GM12878 (cell line): ENCODE results near the gene MYOM3. TPM values are rescaled to one million over a fixed set of nuclear protein-coding genes. Genes with fewer than 3 reads are reported as not detected.
A peak's percentile ranks its signal among the peaks of the same experiment; 100 is the strongest.

Experiments
- ATF7 ChIP-seq: fragments of 450-650 bp; IDR thresholded peaks from 2 replicates; pipeline ENCODE4 v1.6.1; 2016; ENCODE audit warnings: low read depth, mild to moderate bottlenecking
- BCL11A ChIP-seq: IDR thresholded peaks from 2 replicates; pipeline ENCODE4 v1.6.1; 2011; ENCODE audit warnings: low read depth, low read length
- CREM ChIP-seq: IDR thresholded peaks from 2 replicates; pipeline ENCODE4 v1.6.1; 2014; ENCODE audit warnings: antibody characterized with exemption, low read depth
- CUX1 ChIP-seq: IDR thresholded peaks from 2 replicates; pipeline ENCODE4 v1.6.1; 2012; ENCODE audit warnings: improper control_type of control experiment, low read depth, low read length; ENCODE audit not compliant: insufficient replicate concordance
- ESRRA ChIP-seq: IDR thresholded peaks from 2 replicates; pipeline ENCODE4 v1.6.1; 2012; ENCODE audit warnings: mild to moderate bottlenecking, low read length, improper control_type of control experiment
- FOXM1 ChIP-seq: IDR thresholded peaks from 2 replicates; pipeline ENCODE4 v1.6.1; 2012; ENCODE audit warnings: low read depth, mild to moderate bottlenecking, inconsistent platforms, low read length, moderate library complexity
- JUND ChIP-seq: IDR thresholded peaks from 2 replicates; pipeline ENCODE4 v1.6.1; 2012; ENCODE audit warnings: low read depth, mild to moderate bottlenecking, low read length, improper control_type of control experiment, moderate library complexity
- MXI1 ChIP-seq: fragments of 150-350 bp; IDR thresholded peaks from 2 replicates; pipeline ENCODE4 v1.6.1; 2011; ENCODE audit warnings: low read depth, mild to moderate bottlenecking, inconsistent platforms, low read length, improper control_type of control experiment
- NFIC ChIP-seq: IDR thresholded peaks from 2 replicates; pipeline ENCODE4 v1.6.1; 2012; ENCODE audit warnings: low read depth, mild to moderate bottlenecking, inconsistent platforms, low read length, moderate library complexity
- NFYA ChIP-seq: IDR thresholded peaks from 2 replicates; pipeline ENCODE4 v1.6.1; 2011; ENCODE audit warnings: low read depth, mild to moderate bottlenecking, low read length, improper control_type of control experiment, borderline replicate concordance
- NKRF ChIP-seq: fragments of 450-650 bp; conservative IDR thresholded peaks from 2 replicates; pipeline ENCODE4 v1.6.1; 2017; ENCODE audit warnings: mild to moderate bottlenecking, moderate library complexity
- RAD21 ChIP-seq: IDR thresholded peaks from 2 replicates; pipeline ENCODE4 v1.6.1; 2011; ENCODE audit warnings: mild to moderate bottlenecking, low read depth, low read length, moderate library complexity; ENCODE audit not compliant: insufficient read depth
- RELA ChIP-seq: fragments of 450-650 bp; IDR thresholded peaks from 2 replicates; pipeline ENCODE4 v1.8.0; 2014; ENCODE audit warnings: borderline replicate concordance; ENCODE audit not compliant: partially characterized antibody
- RUNX3 ChIP-seq: IDR thresholded peaks from 2 replicates; pipeline ENCODE4 v1.6.1; 2012; ENCODE audit warnings: low read length, inconsistent platforms
- SIX5 ChIP-seq: IDR thresholded peaks from 2 replicates; pipeline ENCODE4 v1.6.1; 2011; ENCODE audit warnings: mild to moderate bottlenecking, low read depth, low read length, moderate library complexity; ENCODE audit not compliant: severe bottlenecking
- SPI1 ChIP-seq: IDR thresholded peaks from 2 replicates; pipeline ENCODE4 v1.6.1; 2011; ENCODE audit warnings: low read depth, mild to moderate bottlenecking, low read length, moderate library complexity, borderline replicate concordance; ENCODE audit not compliant: insufficient read depth
- SRF ChIP-seq, 2 experiments: IDR thresholded peaks; 2 replicates each; pipeline ENCODE4 v1.6.1; 2011; ENCODE audit warnings: low read depth in 2 of 2, low read length in 2 of 2, mild to moderate bottlenecking in 1 of 2, moderate library complexity in 1 of 2
- STAT1 ChIP-seq: fragments of 450-650 bp; conservative IDR thresholded peaks from 2 replicates; pipeline ENCODE4 v1.6.1; 2014; ENCODE audit warnings: antibody characterized with exemption, mild to moderate bottlenecking
- TAF1 ChIP-seq: IDR thresholded peaks from 2 replicates; pipeline ENCODE4 v1.6.1; 2011; ENCODE audit warnings: mild to moderate bottlenecking, low read depth, low read length, borderline replicate concordance
- WRNIP1 ChIP-seq: IDR thresholded peaks from 2 replicates; pipeline ENCODE4 v1.6.1; 2011; ENCODE audit warnings: low read depth, low read length, improper control_type of control experiment, borderline replicate concordance
- ZZZ3 ChIP-seq: IDR thresholded peaks from 2 replicates; pipeline ENCODE4 v1.6.1; 2011; ENCODE audit warnings: low read depth; ENCODE audit not compliant: control insufficient read depth, insufficient read length
- polyA plus RNA-seq, 11 experiments: library from polyadenylated mRNA; depleted of rRNA in 4 of 11; unstranded in 6 of 11; stranded (reverse) in 5 of 11; fragments of >200 nt; fragmentation: Nextera tagmentation in 4 of 11; fragmentation: Illumina TruSeq in 1 of 11; extraction: Ambion mirVana in 4 of 11; extraction: Trizol in 1 of 11; gene quantifications; 1 replicate in 1 of 11; 2 replicates in 10 of 11; pipeline versions ENCODE4 v1.2.1 to v1.2.3, GENCODE V29; 2011 to 2016; ENCODE audit warnings: inconsistent platforms in 2 of 11, missing spikeins in 2 of 11, low read depth in 1 of 11
- total RNA-seq, 4 experiments: library from RNA; depleted of rRNA in 3 of 4; stranded (reverse); fragments of >200 nt in 3 of 4; fragmentation: Illumina TruSeq in 1 of 4; extraction: Trizol in 1 of 4; gene quantifications; 2 replicates each; pipeline versions ENCODE4 v1.2.1 to v1.2.3, GENCODE V29; 2013 to 2021
- TF ChIP-seq, protein P1 (sequence below): fragments of 450-650 bp; IDR thresholded peaks from 2 replicates; pipeline ENCODE4 v1.6.1; 2018; ENCODE audit warnings: borderline replicate concordance, mild to moderate bottlenecking; ENCODE audit not compliant: partially characterized antibody

Gene MYOM3
- total and polyA plus RNA-seq, 10 of the 15 experiments (the other 5 are each of a cell fraction or from before 2014, with no cell fraction given): 0.06 TPM; not detected in 9

GRCh38 chr1:24070821-24071393, 41.0 kb downstream of the MYOM3 start (continued):
- no peak for TF ChIP-seq CUX1
- no peak for TF ChIP-seq BCL11A
- TF ChIP-seq WRNIP1: no peak
- TF ChIP-seq RUNX3: no peak
- no peak for TF ChIP-seq ESRRA
- TF ChIP-seq NFIC: no peak
- no peak for TF ChIP-seq RELA
- TF ChIP-seq FOXM1: no peak
- TF ChIP-seq TAF1: no peak
- no peak for TF ChIP-seq NFYA
- TF ChIP-seq MXI1: no peak
- TF ChIP-seq STAT1: no peak
- no peak for TF ChIP-seq ATF7
- no peak for TF ChIP-seq SIX5
- TF ChIP-seq NKRF: no peak
- TF ChIP-seq JUND: no peak
- TF ChIP-seq SRF (IDR thresholded peaks at IDR 0.05; ENCODE audit: low read depth in 2 of 2, low read length in 2 of 2): no peak
- TF ChIP-seq, protein P1, sequence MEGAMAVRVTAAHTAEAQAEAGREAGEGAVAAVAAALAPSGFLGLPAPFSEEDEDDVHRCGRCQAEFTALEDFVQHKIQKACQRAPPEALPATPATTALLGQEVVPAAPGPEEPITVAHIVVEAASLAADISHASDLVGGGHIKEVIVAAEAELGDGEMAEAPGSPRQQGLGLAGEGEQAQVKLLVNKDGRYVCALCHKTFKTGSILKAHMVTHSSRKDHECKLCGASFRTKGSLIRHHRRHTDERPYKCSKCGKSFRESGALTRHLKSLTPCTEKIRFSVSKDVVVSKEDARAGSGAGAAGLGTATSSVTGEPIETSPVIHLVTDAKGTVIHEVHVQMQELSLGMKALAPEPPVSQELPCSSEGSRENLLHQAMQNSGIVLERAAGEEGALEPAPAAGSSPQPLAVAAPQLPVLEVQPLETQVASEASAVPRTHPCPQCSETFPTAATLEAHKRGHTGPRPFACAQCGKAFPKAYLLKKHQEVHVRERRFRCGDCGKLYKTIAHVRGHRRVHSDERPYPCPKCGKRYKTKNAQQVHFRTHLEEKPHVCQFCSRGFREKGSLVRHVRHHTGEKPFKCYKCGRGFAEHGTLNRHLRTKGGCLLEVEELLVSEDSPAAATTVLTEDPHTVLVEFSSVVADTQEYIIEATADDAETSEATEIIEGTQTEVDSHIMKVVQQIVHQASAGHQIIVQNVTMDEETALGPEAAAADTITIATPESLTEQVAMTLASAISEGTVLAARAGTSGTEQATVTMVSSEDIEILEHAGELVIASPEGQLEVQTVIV: no peak
- TF ChIP-seq RAD21: peak; percentile 82
- TF ChIP-seq SPI1: no peak
- TF ChIP-seq ZZZ3: no peak
- TF ChIP-seq CREM: peak; percentile 22; the same call in 1 of the 2 replicates
